Fibroblast of skin of back (primary cell): Measurements from ENCODE around the gene MASP2.
A peak's percentile ranks its signal among the peaks of the same experiment; 100 is the strongest.
"Not testable (repeated sequence)": the region's sequence is repeated elsewhere in the genome, so short reads cannot be mapped to it uniquely, and the experiment has no call there.

Experiments used
- DNase-seq: peaks from one replicate; pipeline ENCODE4 v3.0.0-alpha.2; 2013

MASP2 gene

GRCh38 chr1:11058595-11059154 lies 11.6 kb upstream of the MASP2 start:
- no peak for DNase-seq

GRCh38 chr1:11058026-11058425 lies 11.0 kb upstream of the MASP2 start:
- DNase-seq, result no peak

- DNase-seq, result no peak
These were observed 10.4 kb upstream of the MASP2 start for GRCh38 chr1:11057477-11057876.

GRCh38 chr1:11056504-11056903 lies 9.5 kb upstream of the MASP2 start:
- no peak for DNase-seq

- DNase-seq, result no peak
These were observed 8.6 kb upstream of the MASP2 start for GRCh38 chr1:11055676-11056075.

GRCh38 chr1:11054666-11055065 lies 7.6 kb upstream of the MASP2 start:
- DNase-seq, result no peak

- DNase-seq, result no peak
These were observed 7.1 kb upstream of the MASP2 start for GRCh38 chr1:11054181-11054580.

GRCh38 chr1:11053758-11054137 lies 6.7 kb upstream of the MASP2 start:
- DNase-seq, result peak; percentile 32

GRCh38 chr1:11052839-11053757 lies 6.1 kb upstream of the MASP2 start:
- DNase-seq, result no peak

- DNase-seq, result no peak
These were observed 4.9 kb upstream of the MASP2 start for GRCh38 chr1:11051781-11052511.

- not testable (repeated sequence) for DNase-seq
These were observed 4.1 kb upstream of the MASP2 start for GRCh38 chr1:11051121-11051520.

- no peak for DNase-seq
These were observed 821 bp downstream of the MASP2 start for GRCh38 chr1:11046270-11046566.

GRCh38 chr1:11045428-11046269 lies 1.4 kb downstream of the MASP2 start:
- no peak for DNase-seq

GRCh38 chr1:11044849-11045427 lies 2.1 kb downstream of the MASP2 start:
- DNase-seq, result no peak

GRCh38 chr1:11044086-11044848 lies 2.8 kb downstream of the MASP2 start:
- no peak for DNase-seq

GRCh38 chr1:11042995-11043874 lies 3.8 kb downstream of the MASP2 start:
- DNase-seq, result no peak

- DNase-seq, result no peak
These were observed 5.0 kb downstream of the MASP2 start for GRCh38 chr1:11042065-11042464.

- DNase-seq, result no peak
These were observed 6.0 kb downstream of the MASP2 start for GRCh38 chr1:11041048-11041447.

- DNase-seq, result not testable (repeated sequence)
These were observed 7.0 kb downstream of the MASP2 start for GRCh38 chr1:11040105-11040429.

- DNase-seq, result no peak
These were observed 7.5 kb downstream of the MASP2 start for GRCh38 chr1:11039351-11040104.
